ENCODE measurements around the gene AMIGO1. TPM values are rescaled to one million over a fixed set of nuclear protein-coding genes. Genes with fewer than 3 reads are reported as not detected.
A peak's percentile ranks its signal among the peaks of the same experiment; 100 is the strongest.

Gene AMIGO1
- total and polyA plus RNA-seq, 10 of the 15 experiments (the other 5 are each of a cell fraction or from before 2014, with no cell fraction given), result 0.02 to 0.28 (median 0.08) TPM; not detected in 1

GRCh38 chr1:109513110-109513710 is 3.7 kb upstream of the AMIGO1 start (continued):
- no peak for TF ChIP-seq E2F8 (IDR thresholded peaks at IDR 0.05; ENCODE audit: low read depth, partially characterized antibody)
- no peak for TF ChIP-seq MEF2A (IDR thresholded peaks at IDR 0.05; ENCODE audit: insufficient read depth, low read depth, low read length)
- TF ChIP-seq DPF2 (IDR thresholded peaks at IDR 0.05), result no peak
- TF ChIP-seq, protein P1, sequence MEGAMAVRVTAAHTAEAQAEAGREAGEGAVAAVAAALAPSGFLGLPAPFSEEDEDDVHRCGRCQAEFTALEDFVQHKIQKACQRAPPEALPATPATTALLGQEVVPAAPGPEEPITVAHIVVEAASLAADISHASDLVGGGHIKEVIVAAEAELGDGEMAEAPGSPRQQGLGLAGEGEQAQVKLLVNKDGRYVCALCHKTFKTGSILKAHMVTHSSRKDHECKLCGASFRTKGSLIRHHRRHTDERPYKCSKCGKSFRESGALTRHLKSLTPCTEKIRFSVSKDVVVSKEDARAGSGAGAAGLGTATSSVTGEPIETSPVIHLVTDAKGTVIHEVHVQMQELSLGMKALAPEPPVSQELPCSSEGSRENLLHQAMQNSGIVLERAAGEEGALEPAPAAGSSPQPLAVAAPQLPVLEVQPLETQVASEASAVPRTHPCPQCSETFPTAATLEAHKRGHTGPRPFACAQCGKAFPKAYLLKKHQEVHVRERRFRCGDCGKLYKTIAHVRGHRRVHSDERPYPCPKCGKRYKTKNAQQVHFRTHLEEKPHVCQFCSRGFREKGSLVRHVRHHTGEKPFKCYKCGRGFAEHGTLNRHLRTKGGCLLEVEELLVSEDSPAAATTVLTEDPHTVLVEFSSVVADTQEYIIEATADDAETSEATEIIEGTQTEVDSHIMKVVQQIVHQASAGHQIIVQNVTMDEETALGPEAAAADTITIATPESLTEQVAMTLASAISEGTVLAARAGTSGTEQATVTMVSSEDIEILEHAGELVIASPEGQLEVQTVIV (IDR thresholded peaks at IDR 0.05; ENCODE audit: borderline replicate concordance, partially characterized antibody), result no peak
- TF ChIP-seq RB1 (IDR thresholded peaks at IDR 0.05; ENCODE audit: borderline replicate concordance), result no peak
- no peak for TF ChIP-seq GATAD2B (conservative IDR thresholded peaks at IDR 0.05; ENCODE audit: low read depth)
- no peak for TF ChIP-seq ATF3 (IDR thresholded peaks at IDR 0.05; ENCODE audit: borderline replicate concordance, extremely low read depth, low read depth, low read length)
- peak; percentile 17; the same call in 1 of the 2 replicates for TF ChIP-seq RUNX3 (IDR thresholded peaks at IDR 0.05; ENCODE audit: low read length)
- TF ChIP-seq IRF5 (IDR thresholded peaks at IDR 0.05; ENCODE audit: borderline replicate concordance), result no peak
- 0 out of 4 replicates have a peak, but pooled peaks of 1 of the 2 experiments have one; percentile 13 for TF ChIP-seq BHLHE40 (IDR thresholded peaks at IDR 0.05; ENCODE audit: borderline replicate concordance in 1 of 2, low read depth in 2 of 2, low read length in 1 of 2)
- TF ChIP-seq HDAC2 (IDR thresholded peaks at IDR 0.05), result no peak
- TF ChIP-seq, protein P2, sequence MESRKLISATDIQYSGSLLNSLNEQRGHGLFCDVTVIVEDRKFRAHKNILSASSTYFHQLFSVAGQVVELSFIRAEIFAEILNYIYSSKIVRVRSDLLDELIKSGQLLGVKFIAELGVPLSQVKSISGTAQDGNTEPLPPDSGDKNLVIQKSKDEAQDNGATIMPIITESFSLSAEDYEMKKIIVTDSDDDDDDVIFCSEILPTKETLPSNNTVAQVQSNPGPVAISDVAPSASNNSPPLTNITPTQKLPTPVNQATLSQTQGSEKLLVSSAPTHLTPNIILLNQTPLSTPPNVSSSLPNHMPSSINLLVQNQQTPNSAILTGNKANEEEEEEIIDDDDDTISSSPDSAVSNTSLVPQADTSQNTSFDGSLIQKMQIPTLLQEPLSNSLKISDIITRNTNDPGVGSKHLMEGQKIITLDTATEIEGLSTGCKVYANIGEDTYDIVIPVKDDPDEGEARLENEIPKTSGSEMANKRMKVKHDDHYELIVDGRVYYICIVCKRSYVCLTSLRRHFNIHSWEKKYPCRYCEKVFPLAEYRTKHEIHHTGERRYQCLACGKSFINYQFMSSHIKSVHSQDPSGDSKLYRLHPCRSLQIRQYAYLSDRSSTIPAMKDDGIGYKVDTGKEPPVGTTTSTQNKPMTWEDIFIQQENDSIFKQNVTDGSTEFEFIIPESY (IDR thresholded peaks at IDR 0.05), result no peak
- no peak for TF ChIP-seq NR2C1 (IDR thresholded peaks at IDR 0.05)
- no peak for TF ChIP-seq NFYB (IDR thresholded peaks at IDR 0.05; ENCODE audit: insufficient read depth, low read depth, low read length)
- no peak for TF ChIP-seq ZBED1 (IDR thresholded peaks at IDR 0.05; ENCODE audit: borderline replicate concordance)
- TF ChIP-seq TARDBP (IDR thresholded peaks at IDR 0.05; ENCODE audit: borderline replicate concordance), result no peak
- no peak for TF ChIP-seq NRF1 (conservative IDR thresholded peaks at IDR 0.05; ENCODE audit: low read depth, low read length)
